Astrocyte (in vitro differentiated cells and primary cell): ENCODE results near the gene WDR64. TPM values are rescaled to one million over a fixed set of nuclear protein-coding genes. Genes with fewer than 3 reads are reported as not detected.

ENCODE experiments used
- DNase-seq: peaks from one replicate; pipeline ENCODE4 v3.0.0-alpha.2; 2010; ENCODE audit warnings: low read depth
- FAIRE-seq: peaks from 2 replicates; lab custom pipeline; 2011; peaks lifted over from hg19 to GRCh38; lab: Jason Lieb, UNC
- H2AFZ ChIP-seq: 2 replicates; pipeline ENCODE4 v1.6.0; 2012; ENCODE audit warnings: low read depth, low read length, inconsistent platforms
- H3K27ac ChIP-seq: 2 replicates; pipeline ENCODE4 v1.5.1; 2011; ENCODE audit warnings: low read depth, low read length, inconsistent platforms
- H3K27me3 ChIP-seq: 2 replicates; pipeline ENCODE4 v1.6.0; 2011; ENCODE audit warnings: low read length, inconsistent platforms; ENCODE audit not compliant: insufficient read depth
- H3K36me3 ChIP-seq: 2 replicates; pipeline ENCODE4 v1.5.1; 2011; ENCODE audit warnings: low read length, inconsistent platforms; ENCODE audit not compliant: insufficient read depth
- H3K4me1 ChIP-seq: 2 replicates; pipeline ENCODE4 v1.5.1; 2011; ENCODE audit warnings: low read length, inconsistent platforms; ENCODE audit not compliant: insufficient read depth
- H3K4me2 ChIP-seq: 2 replicates; pipeline ENCODE4 v1.6.0; 2012; ENCODE audit warnings: low read length, inconsistent platforms
- H3K4me3 ChIP-seq: 2 replicates; pipeline ENCODE4 v1.5.1; 2011; ENCODE audit warnings: low read depth, mild to moderate bottlenecking, low read length, inconsistent platforms; ENCODE audit not compliant: insufficient read depth
- H3K79me2 ChIP-seq: 2 replicates; pipeline ENCODE4 v1.6.0; 2012; ENCODE audit warnings: mild to moderate bottlenecking, low read length, inconsistent platforms; ENCODE audit not compliant: insufficient read depth
- H3K9ac ChIP-seq: 2 replicates; pipeline ENCODE4 v1.6.0; 2012; ENCODE audit warnings: mild to moderate bottlenecking, low read length, inconsistent platforms
- H3K9me3 ChIP-seq: 2 replicates; pipeline ENCODE4 v1.5.1; 2012; ENCODE audit warnings: low read depth, mild to moderate bottlenecking, low read length, inconsistent platforms; ENCODE audit not compliant: insufficient read depth
- H4K20me1 ChIP-seq: 2 replicates; pipeline ENCODE4 v1.6.0; 2012; ENCODE audit warnings: low read length, inconsistent platforms; ENCODE audit not compliant: insufficient read depth
- H3K27ac Mint-ChIP-seq: one replicate; pipeline ENCODE4 v1.8.0; 2021; ENCODE audit warnings: mild to moderate bottlenecking, mixed read lengths; ENCODE audit not compliant: unreplicated experiment
- H3K27me3 Mint-ChIP-seq: one replicate; pipeline ENCODE4 v1.8.0; 2021; ENCODE audit warnings: low read depth, mixed read lengths; ENCODE audit not compliant: unreplicated experiment
- H3K36me3 Mint-ChIP-seq: one replicate; pipeline ENCODE4 v1.8.0; 2021; ENCODE audit warnings: low read depth, mixed read lengths; ENCODE audit not compliant: unreplicated experiment
- H3K4me1 Mint-ChIP-seq: one replicate; pipeline ENCODE4 v1.8.0; 2021; ENCODE audit warnings: low read depth, mixed read lengths; ENCODE audit not compliant: unreplicated experiment
- H3K4me3 Mint-ChIP-seq: one replicate; pipeline ENCODE4 v1.8.0; 2021; ENCODE audit warnings: mild to moderate bottlenecking, moderate library complexity, mixed read lengths; ENCODE audit not compliant: unreplicated experiment
- H3K9me3 Mint-ChIP-seq: one replicate; pipeline ENCODE4 v1.8.0; 2021; ENCODE audit warnings: mild to moderate bottlenecking, mixed read lengths; ENCODE audit not compliant: unreplicated experiment
- CTCF ChIP-seq: IDR thresholded peaks from 2 replicates; pipeline ENCODE4 v1.5.1; 2011; ENCODE audit warnings: low read depth, mild to moderate bottlenecking, inconsistent platforms, low read length, moderate library complexity; ENCODE audit not compliant: insufficient read depth
- EZH2 ChIP-seq: IDR thresholded peaks from 2 replicates; pipeline ENCODE4 v1.6.1; 2012; ENCODE audit warnings: mild to moderate bottlenecking, low read length, inconsistent platforms; ENCODE audit not compliant: insufficient read depth
- total RNA-seq: library from RNA; stranded (reverse); gene quantifications from 2 replicates; pipeline ENCODE4 v1.2.1, GENCODE V29; 2021

The WDR64 gene
- total RNA-seq, 1 donor from 2014 or later, result not detected

GRCh38 chr1:241632987-241633386 lies 19.1 kb upstream of the WDR64 start:
- peaks cover 12% of the 10 kb centered on the region for H3K36me3 ChIP-seq
- H4K20me1 ChIP-seq, result peaks cover 10% of the 10 kb centered on the region
- H2AFZ ChIP-seq, result no peak overlapping the region
- no peaks in the 10 kb centered on the region for H3K9me3 ChIP-seq
- H3K79me2 ChIP-seq, result peaks cover 32% of the 10 kb centered on the region
- no peak overlapping the region for H3K27ac ChIP-seq
- FAIRE-seq (no peak), DNase-seq (no peak)
- Mint-ChIP-seq H3K9me3 (no peaks in the 10 kb centered on the region), H3K27me3 (no peaks in the 10 kb centered on the region), H3K4me1 (peaks cover 19% of the 10 kb centered on the region), H3K36me3 (peaks cover 2% of the 10 kb centered on the region), H3K27ac (no peak overlapping the region), H3K4me3 (no peak overlapping the region)
- no peaks in the 10 kb centered on the region for H3K27me3 ChIP-seq
- H3K4me2 ChIP-seq, result no peak overlapping the region
- H3K9ac ChIP-seq, result no peak overlapping the region
- peaks cover 6% of the 10 kb centered on the region for H3K4me1 ChIP-seq
- TF ChIP-seq EZH2 (no peak), CTCF (no peak)
- no peak overlapping the region for H3K4me3 ChIP-seq

GRCh38 chr1:241635556-241636152 lies 16.4 kb upstream of the WDR64 start:
- Histone ChIP-seq H3K79me2 (peaks cover 50% of the 10 kb centered on the region), H3K36me3 (peaks cover 12% of the 10 kb centered on the region), H3K4me3 (no peak overlapping the region), H3K4me2 (no peak overlapping the region), H3K4me1 (peaks cover 11% of the 10 kb centered on the region), H3K27me3 (no peaks in the 10 kb centered on the region), H2AFZ (no peak overlapping the region), H4K20me1 (peaks cover 18% of the 10 kb centered on the region), H3K9me3 (no peaks in the 10 kb centered on the region), H3K27ac (no peak overlapping the region), H3K9ac (no peak overlapping the region)
- no peak overlapping the region for H3K27ac Mint-ChIP-seq
- H3K27me3 Mint-ChIP-seq, result no peaks in the 10 kb centered on the region
- H3K4me1 Mint-ChIP-seq, result peaks cover 27% of the 10 kb centered on the region
- H3K4me3 Mint-ChIP-seq, result no peak overlapping the region
- TF ChIP-seq CTCF, result no peak
- TF ChIP-seq EZH2, result no peak
- no peak for FAIRE-seq
- peaks cover 2% of the 10 kb centered on the region for H3K36me3 Mint-ChIP-seq
- DNase-seq, result no peak
- H3K9me3 Mint-ChIP-seq, result no peaks in the 10 kb centered on the region

DNA sequence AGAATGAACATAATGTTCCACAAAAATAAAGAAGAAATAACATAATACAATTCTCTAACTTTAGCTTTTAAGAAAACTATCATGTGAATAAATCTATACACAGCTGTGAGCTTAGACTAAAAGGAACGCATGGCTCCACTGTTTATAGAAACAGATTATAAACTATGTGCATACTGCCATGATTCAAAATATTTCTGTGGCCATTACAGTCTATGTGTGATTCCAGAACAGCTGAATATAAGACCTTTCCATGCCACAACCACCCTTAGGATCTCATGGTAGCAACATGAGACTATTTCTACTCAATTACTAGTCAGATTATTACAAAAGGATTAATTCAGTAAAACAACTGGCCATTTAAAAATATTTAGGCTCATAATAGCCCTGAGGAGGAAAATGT lies 15.8 kb upstream of the WDR64 start:
- Histone ChIP-seq H3K9me3 (no peaks in the 10 kb centered on the region), H3K4me2 (no peak overlapping the region), H3K4me1 (peaks cover 11% of the 10 kb centered on the region), H3K9ac (no peak overlapping the region), H3K36me3 (peaks cover 12% of the 10 kb centered on the region), H2AFZ (no peak overlapping the region), H3K4me3 (no peak overlapping the region), H3K79me2 (peaks cover 50% of the 10 kb centered on the region), H3K27me3 (no peaks in the 10 kb centered on the region), H4K20me1 (peaks cover 18% of the 10 kb centered on the region), H3K27ac (no peak overlapping the region)
- Mint-ChIP-seq H3K4me3 (peak overlapping the region; percentile 68), H3K4me1 (peaks cover 31% of the 10 kb centered on the region), H3K36me3 (peaks cover 2% of the 10 kb centered on the region), H3K9me3 (no peaks in the 10 kb centered on the region), H3K27me3 (no peaks in the 10 kb centered on the region), H3K27ac (no peak overlapping the region)
- no peak for FAIRE-seq
- TF ChIP-seq EZH2 (no peak), CTCF (no peak)
- DNase-seq, result no peak
